GM18867 (cell line): ENCODE measurements around the gene VSIG4.
A peak's percentile ranks its signal among the peaks of the same experiment; 100 is the strongest.

Experiments used
- ATAC-seq: cut with Tn5 transposase; IDR thresholded peaks from one replicate; pipeline ENCODE4 v1.9.1; 2021; ENCODE audit warnings: mild to moderate bottlenecking, moderate library complexity; ENCODE audit not compliant: unreplicated experiment

Gene VSIG4

GRCh38 chrX:66024570-66024969 is 15.3 kb downstream of the VSIG4 start:
- no peak for ATAC-seq

- no peak for ATAC-seq
These were observed 15.8 kb downstream of the VSIG4 start for GRCh38 chrX:66024092-66024467.

- no peak for ATAC-seq
These were observed 16.3 kb downstream of the VSIG4 start for GRCh38 chrX:66023385-66024091.

- ATAC-seq = no peak
These were observed 17.1 kb downstream of the VSIG4 start for GRCh38 chrX:66022632-66023384.

- ATAC-seq = no peak
These were observed 17.9 kb downstream of the VSIG4 start for GRCh38 chrX:66021765-66022631.

GRCh38 chrX:66021401-66021764 is 18.5 kb downstream of the VSIG4 start:
- no peak for ATAC-seq

GRCh38 chrX:66020631-66021334 is 19.1 kb downstream of the VSIG4 start:
- ATAC-seq = no peak

- ATAC-seq = no peak
These were observed 19.9 kb downstream of the VSIG4 start for GRCh38 chrX:66019974-66020373.

- no peak for ATAC-seq
These were observed 20.6 kb downstream of the VSIG4 start for GRCh38 chrX:66019310-66019652.

- ATAC-seq = no peak
These were observed 21.1 kb downstream of the VSIG4 start for GRCh38 chrX:66018585-66019309.

GRCh38 chrX:66017659-66018170 is 22.2 kb downstream of the VSIG4 start:
- no peak for ATAC-seq

GRCh38 chrX:66016905-66017658 is 22.8 kb downstream of the VSIG4 start:
- peak; percentile 42 for ATAC-seq

- ATAC-seq = peak; percentile 27
These were observed 23.8 kb downstream of the VSIG4 start for GRCh38 chrX:66015900-66016689.

GRCh38 chrX:66015152-66015831 is 24.6 kb downstream of the VSIG4 start:
- peak; percentile 36 for ATAC-seq

GRCh38 chrX:66014556-66014955 is 25.3 kb downstream of the VSIG4 start:
- ATAC-seq = no peak

GRCh38 chrX:66014084-66014483 is 25.8 kb downstream of the VSIG4 start:
- no peak for ATAC-seq

- ATAC-seq = no peak
These were observed 26.6 kb downstream of the VSIG4 start for GRCh38 chrX:66013194-66013816.

GRCh38 chrX:66012094-66012534 is 27.8 kb downstream of the VSIG4 start:
- peak; percentile 46 for ATAC-seq
